NCI-H2081 treated with DMSO at 0.1 percent for 48 hours (cell line): ENCODE results near the gene DUSP16.
"Not testable (repeated sequence)": the region's sequence is repeated elsewhere in the genome, so short reads cannot be mapped to it uniquely, and the experiment has no call there.

ENCODE experiments used
- DNase-seq: peaks from one replicate; lab custom pipeline; 2025; lab: John Stamatoyannopoulos, UW

Gene DUSP16

GRCh38 chr12:12492547-12492946 lies 70.1 kb downstream of the DUSP16 start:
- no peak for DNase-seq

- DNase-seq: no peak
Measured at GRCh38 chr12:12491606-12492005, 71.1 kb downstream of the DUSP16 start.

- no peak for DNase-seq
Measured at GRCh38 chr12:12488823-12489550, 73.7 kb downstream of the DUSP16 start.

GRCh38 chr12:12488296-12488695 lies 74.4 kb downstream of the DUSP16 start:
- DNase-seq: no peak

- no peak for DNase-seq
Measured at GRCh38 chr12:12487490-12487889, 75.2 kb downstream of the DUSP16 start.

- no peak for DNase-seq
Measured at GRCh38 chr12:12486661-12487240, 75.9 kb downstream of the DUSP16 start.

GRCh38 chr12:12483438-12483837 lies 79.2 kb downstream of the DUSP16 start:
- DNase-seq: no peak

- DNase-seq: no peak
Measured at GRCh38 chr12:12482959-12483358, 79.7 kb downstream of the DUSP16 start.

GRCh38 chr12:12482150-12482761 lies 80.4 kb downstream of the DUSP16 start:
- no peak for DNase-seq

GRCh38 chr12:12481631-12482030 lies 81.0 kb downstream of the DUSP16 start:
- no peak for DNase-seq

GRCh38 chr12:12480074-12480473 lies 82.6 kb downstream of the DUSP16 start:
- no peak for DNase-seq

- no peak for DNase-seq
Measured at GRCh38 chr12:12477532-12477890, 85.2 kb downstream of the DUSP16 start.

GRCh38 chr12:12476857-12477531 lies 85.7 kb downstream of the DUSP16 start:
- DNase-seq: no peak

GRCh38 chr12:12474931-12475795 lies 87.5 kb downstream of the DUSP16 start:
- no peak for DNase-seq

GRCh38 chr12:12474471-12474928 lies 88.2 kb downstream of the DUSP16 start:
- no peak for DNase-seq

- no peak for DNase-seq
Measured at GRCh38 chr12:12473223-12473622, 89.4 kb downstream of the DUSP16 start.

GRCh38 chr12:12471982-12472961 lies 90.4 kb downstream of the DUSP16 start:
- not testable (repeated sequence) for DNase-seq

- no peak for DNase-seq
Measured at GRCh38 chr12:12470751-12471306, 91.8 kb downstream of the DUSP16 start.

GRCh38 chr12:12469386-12469785 lies 93.3 kb downstream of the DUSP16 start:
- no peak for DNase-seq

- no peak for DNase-seq
Measured at GRCh38 chr12:12468575-12468974, 94.1 kb downstream of the DUSP16 start.
